GM10266 (cell line): Measurements from ENCODE around the gene PCDH12.

Source experiments
- DNase-seq: peaks from one replicate; pipeline ENCODE4 v3.0.0; 2012; ENCODE audit errors: extremely low spot score
- TF ChIP-seq, protein P1 (sequence below): IDR thresholded peaks from 2 replicates; pipeline ENCODE4 v1.5.1; 2012; ENCODE audit warnings: mild to moderate bottlenecking, low read depth; ENCODE audit not compliant: control insufficient read depth, insufficient read depth; ENCODE audit errors: missing control alignments

Gene PCDH12

DNA sequence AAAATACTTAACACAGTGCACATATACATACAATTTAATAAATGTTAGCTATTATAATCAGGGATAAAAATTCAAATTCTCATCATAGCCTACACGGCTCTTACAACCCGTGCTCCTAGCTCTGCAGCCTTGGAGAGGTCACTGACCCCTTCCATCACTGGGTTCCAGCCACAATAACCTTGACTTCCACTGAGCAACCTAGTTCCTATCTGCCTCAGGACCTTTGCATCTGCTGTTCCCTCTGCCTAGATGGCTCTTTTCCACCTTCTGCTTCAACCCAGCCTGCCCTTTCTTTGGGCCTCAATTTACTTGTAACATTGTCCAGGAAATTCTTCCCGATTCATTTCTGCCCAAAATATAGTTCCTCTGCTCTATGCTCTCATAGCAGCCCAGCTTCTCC, 43.2 kb downstream of the PCDH12 start:
- no peak for DNase-seq
- TF ChIP-seq, protein P1, sequence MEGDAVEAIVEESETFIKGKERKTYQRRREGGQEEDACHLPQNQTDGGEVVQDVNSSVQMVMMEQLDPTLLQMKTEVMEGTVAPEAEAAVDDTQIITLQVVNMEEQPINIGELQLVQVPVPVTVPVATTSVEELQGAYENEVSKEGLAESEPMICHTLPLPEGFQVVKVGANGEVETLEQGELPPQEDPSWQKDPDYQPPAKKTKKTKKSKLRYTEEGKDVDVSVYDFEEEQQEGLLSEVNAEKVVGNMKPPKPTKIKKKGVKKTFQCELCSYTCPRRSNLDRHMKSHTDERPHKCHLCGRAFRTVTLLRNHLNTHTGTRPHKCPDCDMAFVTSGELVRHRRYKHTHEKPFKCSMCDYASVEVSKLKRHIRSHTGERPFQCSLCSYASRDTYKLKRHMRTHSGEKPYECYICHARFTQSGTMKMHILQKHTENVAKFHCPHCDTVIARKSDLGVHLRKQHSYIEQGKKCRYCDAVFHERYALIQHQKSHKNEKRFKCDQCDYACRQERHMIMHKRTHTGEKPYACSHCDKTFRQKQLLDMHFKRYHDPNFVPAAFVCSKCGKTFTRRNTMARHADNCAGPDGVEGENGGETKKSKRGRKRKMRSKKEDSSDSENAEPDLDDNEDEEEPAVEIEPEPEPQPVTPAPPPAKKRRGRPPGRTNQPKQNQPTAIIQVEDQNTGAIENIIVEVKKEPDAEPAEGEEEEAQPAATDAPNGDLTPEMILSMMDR: no peak

DNA sequence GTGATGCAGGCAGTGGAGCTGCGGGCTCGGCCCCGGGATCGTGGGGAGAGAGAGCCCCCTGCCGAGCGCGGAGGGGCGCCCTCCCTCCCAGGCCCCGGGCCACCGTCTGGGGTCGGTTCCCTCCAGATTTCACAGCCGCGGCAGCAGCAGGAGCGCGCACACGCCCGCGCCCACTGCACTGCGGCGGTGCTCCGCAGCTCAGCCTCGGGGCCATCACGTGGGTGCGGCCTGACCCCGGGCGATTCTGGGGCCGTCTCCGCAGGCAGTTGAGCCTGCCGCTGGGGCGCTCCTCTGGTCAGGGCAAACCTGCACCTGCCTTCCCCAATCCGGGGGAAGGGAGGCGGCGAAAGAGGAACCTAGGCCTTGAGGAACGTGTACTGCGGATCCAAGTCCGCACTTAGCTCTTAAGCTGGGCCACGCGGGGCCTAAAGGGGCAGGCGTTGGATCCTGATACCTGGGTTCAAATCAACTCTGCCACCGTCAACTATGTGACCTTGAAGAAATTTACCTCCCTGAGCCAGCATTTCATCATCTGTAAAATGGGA, 43.7 kb downstream of the PCDH12 start:
- TF ChIP-seq, protein P1: peak; percentile 23
- DNase-seq: peak; percentile 44

DNA sequence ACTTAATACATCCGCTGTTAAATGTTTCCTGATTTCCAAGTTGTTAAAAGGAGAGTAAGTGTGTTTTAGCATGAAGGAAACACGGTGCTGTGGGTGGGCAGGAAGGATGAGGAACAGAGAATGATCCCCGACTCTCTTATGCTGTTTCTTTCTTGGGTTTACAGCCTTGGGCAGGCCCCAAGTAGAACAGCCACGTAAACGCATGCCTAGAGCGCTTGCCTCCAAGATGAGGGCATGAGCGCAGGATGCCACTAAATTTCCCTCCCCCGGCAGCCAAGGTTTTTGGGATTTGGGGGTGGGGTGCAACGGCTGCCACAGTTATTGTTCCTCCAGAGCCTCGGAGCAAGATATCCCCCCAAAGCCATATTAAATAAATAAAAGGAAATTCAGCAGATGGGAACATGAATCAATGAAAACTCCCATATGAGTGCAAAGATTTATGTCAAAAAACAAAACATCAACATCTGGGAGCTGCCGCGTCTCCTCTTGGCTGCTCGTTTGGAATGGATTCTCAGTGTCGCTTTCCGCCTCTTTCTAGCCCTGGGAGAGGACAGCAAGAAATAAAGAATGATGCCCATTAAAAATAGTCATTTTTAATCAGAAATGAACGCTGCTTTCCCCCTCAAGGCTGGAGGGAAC, 44.3 kb downstream of the PCDH12 start:
- TF ChIP-seq, protein P1: no peak
- DNase-seq: no peak

DNA sequence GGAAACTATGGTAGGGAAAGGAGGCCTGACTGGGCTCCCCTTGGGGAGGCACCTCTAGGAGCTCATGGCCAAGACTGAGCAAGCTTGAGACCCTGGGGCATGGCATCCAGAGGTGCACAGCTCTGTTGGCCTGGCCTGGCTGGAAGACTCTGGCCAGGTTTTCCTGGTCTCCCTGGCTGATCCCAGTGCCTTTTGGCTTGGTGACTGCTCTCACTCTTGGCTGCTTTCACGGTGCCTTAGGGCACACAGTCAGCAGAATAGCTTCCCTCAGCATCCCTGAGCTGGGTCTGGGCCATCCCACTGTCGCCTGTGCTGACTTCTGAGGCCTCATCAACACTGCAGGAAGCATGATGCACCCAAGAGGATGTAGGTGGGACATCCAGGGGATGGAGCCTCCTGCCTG, 47.7 kb downstream of the PCDH12 start:
- no peak for DNase-seq
- TF ChIP-seq, protein P1: no peak

DNA sequence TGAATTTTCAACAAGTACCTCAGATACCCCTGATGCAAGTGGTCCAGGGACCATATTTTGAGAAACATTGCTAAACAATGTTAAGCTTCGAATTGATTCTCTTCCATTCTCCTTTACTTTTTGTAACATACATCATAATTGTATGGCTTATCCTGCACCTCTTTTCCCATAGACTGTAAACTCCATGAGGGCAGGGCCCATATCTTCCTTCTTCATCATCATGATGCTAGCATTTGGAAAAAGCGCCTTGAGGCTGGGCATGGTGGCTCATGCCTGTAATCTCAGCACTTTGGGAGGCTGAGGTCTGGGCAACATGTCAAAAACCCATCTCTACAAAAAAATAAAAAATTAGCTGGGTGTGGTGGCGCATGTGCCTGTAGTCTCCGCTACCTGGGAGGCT, 48.8 kb downstream of the PCDH12 start:
- no peak for DNase-seq
- TF ChIP-seq, protein P1: no peak

DNA sequence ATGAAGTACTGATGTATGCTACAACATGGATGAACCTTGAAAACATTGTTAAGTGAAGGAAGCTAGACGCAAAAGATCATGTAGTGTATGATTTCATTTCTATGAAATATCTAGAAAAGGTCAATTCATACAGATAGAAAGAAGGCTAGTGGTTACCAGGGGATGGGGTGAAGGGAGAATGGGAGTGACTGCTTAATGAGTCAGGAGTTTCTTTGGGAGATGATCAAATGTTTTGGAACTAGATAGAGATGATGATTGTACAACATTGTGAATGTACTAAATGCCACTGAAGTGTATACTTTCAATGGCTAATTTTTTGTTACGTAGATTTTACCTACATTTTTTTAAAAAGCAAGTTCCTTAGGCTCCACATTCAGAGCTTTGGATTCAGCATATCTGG, 49.2 kb downstream of the PCDH12 start:
- TF ChIP-seq, protein P1: no peak
- no peak for DNase-seq

DNA sequence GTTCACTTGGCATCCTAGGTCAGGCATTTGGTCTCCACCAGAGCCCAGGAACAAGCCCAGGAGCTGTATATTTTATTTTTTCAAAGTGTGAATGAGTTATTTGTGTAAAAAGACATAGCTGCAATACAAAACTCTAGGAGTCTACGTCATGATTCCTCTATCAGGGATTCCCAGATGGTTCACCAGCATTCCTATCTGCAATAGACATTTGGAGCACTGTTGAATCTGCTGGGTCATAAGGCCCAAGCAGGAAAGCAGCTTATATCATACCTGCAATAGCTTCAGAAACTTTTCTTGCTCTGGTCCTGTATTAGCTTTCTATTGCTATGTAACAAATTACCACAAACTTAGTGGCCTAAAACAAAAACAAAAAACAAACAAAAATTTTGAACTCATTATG, 51.0 kb downstream of the PCDH12 start:
- DNase-seq: no peak
- TF ChIP-seq, protein P1: no peak
